Mucosa of stomach (tissue), 1 donor: ENCODE measurements around the gene MANF.
"Not testable (repeated sequence)": the region's sequence is repeated elsewhere in the genome, so short reads cannot be mapped to it uniquely, and the experiment has no call there.

Source experiments
- H3K27me3 ChIP-seq: one replicate; pipeline ENCODE4 v1.7.0; 2013; ENCODE audit warnings: mild to moderate bottlenecking, low read length; ENCODE audit not compliant: control insufficient read depth, insufficient read depth
- H3K36me3 ChIP-seq: one replicate; pipeline ENCODE4 v1.7.0; 2013; ENCODE audit warnings: low read length; ENCODE audit not compliant: control insufficient read depth, insufficient read depth
- H3K4me1 ChIP-seq: one replicate; pipeline ENCODE4 v1.7.0; 2013; ENCODE audit warnings: mild to moderate bottlenecking, low read length; ENCODE audit not compliant: control insufficient read depth, insufficient read depth
- H3K4me3 ChIP-seq: one replicate; pipeline ENCODE4 v1.7.0; 2013; ENCODE audit warnings: low read length
- H3K9ac ChIP-seq: one replicate; pipeline ENCODE4 v1.7.0; 2013; ENCODE audit warnings: mild to moderate bottlenecking, low read length, moderate library complexity
- H3K9me3 ChIP-seq: one replicate; pipeline ENCODE4 v1.7.0; 2013; ENCODE audit warnings: mild to moderate bottlenecking, low read length, moderate library complexity; ENCODE audit not compliant: control insufficient read depth
- donor health status: Pancreatic carcinoma.

MANF gene

GRCh38 chr3:51385621-51386091 lies 565 bp downstream of the MANF start:
- Histone ChIP-seq H3K27me3 (no peaks in the 10 kb centered on the region), H3K9me3 (no peaks in the 10 kb centered on the region), H3K4me3 (peak overlapping the region; percentile 68), H3K9ac (peak overlapping the region; percentile 75), H3K4me1 (peaks cover 59% of the 10 kb centered on the region), H3K36me3 (peaks cover 11% of the 10 kb centered on the region)

DNA sequence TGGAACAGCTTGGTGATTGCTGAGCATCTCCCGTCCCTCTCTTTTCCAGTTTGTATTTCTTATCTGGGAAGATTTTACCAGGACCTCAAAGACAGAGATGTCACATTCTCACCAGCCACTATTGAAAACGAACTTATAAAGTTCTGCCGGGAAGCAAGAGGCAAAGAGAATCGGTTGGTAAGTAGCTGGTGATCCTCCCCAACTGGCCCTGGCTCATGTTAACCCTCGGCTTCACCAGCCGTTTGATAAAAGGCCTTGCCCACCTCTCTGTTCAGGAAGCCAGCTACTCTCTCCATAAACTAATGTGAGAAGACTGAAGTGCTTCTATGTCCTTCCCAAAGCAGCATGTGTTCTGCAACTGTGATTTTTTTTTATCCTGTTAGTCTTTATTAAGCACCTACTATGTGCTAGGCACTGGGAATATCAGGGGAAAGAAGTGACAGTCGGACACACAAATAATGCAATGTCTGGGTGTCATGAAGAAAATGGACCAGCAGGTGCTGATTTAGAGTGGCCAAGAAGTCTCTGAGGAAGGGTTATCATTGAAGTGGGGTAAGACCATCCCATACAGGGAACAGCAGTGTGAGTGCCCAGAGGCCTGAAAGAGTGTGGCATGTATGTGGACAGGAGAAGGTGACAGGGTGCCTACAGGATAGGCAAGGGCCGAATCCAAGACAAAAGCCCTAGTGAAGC lies 1.2 kb downstream of the MANF start:
- no peaks in the 10 kb centered on the region for H3K27me3 ChIP-seq
- peaks cover 61% of the 10 kb centered on the region for H3K4me1 ChIP-seq
- peak overlapping the region; percentile 75 for H3K9ac ChIP-seq
- H3K36me3 ChIP-seq = peaks cover 11% of the 10 kb centered on the region
- H3K9me3 ChIP-seq = no peaks in the 10 kb centered on the region
- H3K4me3 ChIP-seq = peak overlapping the region; percentile 68

GRCh38 chr3:51386852-51387229 lies 1.8 kb downstream of the MANF start:
- Histone ChIP-seq H3K9ac (peak overlapping the region; percentile 75), H3K4me3 (peak overlapping the region; percentile 0), H3K9me3 (no peaks in the 10 kb centered on the region), H3K36me3 (peaks cover 11% of the 10 kb centered on the region), H3K27me3 (no peaks in the 10 kb centered on the region), H3K4me1 (peaks cover 61% of the 10 kb centered on the region)

DNA sequence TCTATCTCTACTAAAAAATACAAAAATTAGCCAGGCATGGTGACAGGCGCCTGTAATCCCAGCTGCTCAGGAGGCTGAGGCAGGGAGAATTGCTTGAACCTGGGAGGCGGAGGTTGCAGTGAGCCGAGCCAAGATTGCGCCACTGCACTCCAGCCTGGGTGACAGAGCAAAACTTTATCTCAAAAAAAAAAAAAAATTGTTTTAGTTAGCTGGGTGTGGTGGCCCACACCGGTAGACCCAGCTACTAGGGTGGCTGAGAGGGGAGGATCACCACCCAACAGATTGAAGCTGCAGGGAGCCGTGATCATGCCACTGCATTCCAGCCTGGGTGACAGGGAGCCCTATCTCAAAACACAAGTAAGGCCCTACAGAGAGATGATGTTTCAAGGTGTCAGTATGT lies 2.2 kb downstream of the MANF start:
- not testable (repeated sequence) for H3K27me3 ChIP-seq, H3K9me3 ChIP-seq
- Histone ChIP-seq H3K4me3 (peak overlapping the region; percentile 17), H3K36me3 (peaks cover 11% of the 10 kb centered on the region), H3K4me1 (peaks cover 66% of the 10 kb centered on the region), H3K9ac (peak overlapping the region; percentile 42)

DNA sequence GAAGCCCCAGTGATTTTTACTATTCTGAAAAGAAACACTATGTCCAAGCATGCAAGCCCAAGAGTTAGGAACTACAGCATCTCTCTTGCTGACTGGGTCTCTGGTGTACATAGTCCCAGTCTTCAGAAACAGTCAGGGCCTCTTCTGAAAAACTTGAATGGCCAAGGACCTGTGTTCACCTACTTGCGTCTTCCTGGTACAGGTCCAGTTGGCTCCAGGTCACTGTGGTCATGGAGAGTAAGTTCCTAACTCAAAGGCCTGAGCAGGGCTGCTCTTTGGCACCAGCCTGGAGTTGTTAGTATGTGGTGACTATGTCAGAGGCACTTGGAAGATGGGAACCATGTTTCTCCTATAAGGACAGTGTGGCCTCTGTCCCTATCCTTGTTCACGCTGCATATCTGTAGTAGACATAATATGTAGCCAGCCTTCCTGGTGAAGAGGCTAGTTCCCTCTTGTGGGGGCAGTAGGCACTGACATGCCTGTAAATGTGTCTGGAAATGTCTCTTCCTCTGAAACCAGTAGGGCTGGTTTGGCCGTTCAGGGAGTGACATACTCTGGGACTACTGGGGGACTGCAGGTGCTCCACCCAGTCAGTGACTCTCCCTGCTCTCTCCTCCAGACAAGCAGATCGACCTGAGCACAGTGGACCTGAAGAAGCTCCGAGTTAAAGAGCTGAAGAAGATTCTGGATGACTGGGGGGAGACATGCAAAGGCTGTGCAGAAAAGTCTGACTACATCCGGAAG lies 3.4 kb downstream of the MANF start:
- peak overlapping the region; percentile 41 for H3K9ac ChIP-seq
- H3K27me3 ChIP-seq = no peaks in the 10 kb centered on the region
- no peak overlapping the region for H3K4me3 ChIP-seq
- H3K9me3 ChIP-seq = no peaks in the 10 kb centered on the region
- peaks cover 16% of the 10 kb centered on the region for H3K36me3 ChIP-seq
- H3K4me1 ChIP-seq = peaks cover 75% of the 10 kb centered on the region

GRCh38 chr3:51389423-51390183 lies 4.5 kb downstream of the MANF start:
- Histone ChIP-seq H3K4me1 (peaks cover 77% of the 10 kb centered on the region), H3K4me3 (no peak overlapping the region), H3K27me3 (no peaks in the 10 kb centered on the region), H3K9ac (peak overlapping the region; percentile 23), H3K36me3 (peaks cover 22% of the 10 kb centered on the region), H3K9me3 (no peaks in the 10 kb centered on the region)

DNA sequence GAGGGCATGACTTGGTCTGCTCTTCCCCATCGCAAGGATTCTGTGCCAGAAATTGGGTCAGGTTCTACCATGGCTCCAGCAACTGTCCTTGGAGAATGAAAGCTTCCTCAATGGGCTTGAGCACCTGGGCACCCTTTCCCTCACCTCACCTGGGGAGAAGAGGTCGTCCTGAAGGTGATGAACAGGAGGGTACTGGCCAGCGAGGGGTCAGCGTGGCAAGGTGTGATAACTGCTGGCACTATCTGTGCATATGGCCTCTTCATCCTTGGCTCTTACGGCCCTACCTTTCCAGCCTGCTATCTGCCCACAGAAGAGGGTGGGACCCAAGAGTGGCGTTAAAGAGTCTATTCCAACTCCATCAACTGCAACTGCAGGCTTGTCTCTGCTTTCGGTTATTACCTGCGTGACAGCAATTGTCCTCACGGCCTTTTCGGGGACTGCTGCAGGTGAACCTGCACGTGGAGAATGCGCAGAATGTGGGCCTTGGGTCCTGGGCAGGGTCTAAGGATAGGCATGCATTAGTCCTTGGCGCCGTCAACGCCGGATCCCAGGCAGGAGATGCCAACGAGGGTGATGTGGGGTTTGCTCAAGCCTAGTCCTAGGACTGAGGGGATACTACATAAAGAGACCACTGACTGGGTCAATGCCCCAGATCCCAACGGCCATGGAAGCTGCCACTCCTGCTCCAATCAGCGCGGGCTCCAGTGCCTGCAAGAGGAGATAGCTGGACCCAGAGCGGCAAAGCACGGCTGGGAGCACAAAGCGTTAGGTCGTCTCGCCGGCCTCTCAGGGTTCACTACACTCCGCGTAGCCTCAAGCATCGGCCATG lies 5.4 kb downstream of the MANF start:
- Histone ChIP-seq H3K36me3 (peaks cover 26% of the 10 kb centered on the region), H3K4me3 (no peak overlapping the region), H3K27me3 (no peaks in the 10 kb centered on the region), H3K9me3 (no peaks in the 10 kb centered on the region), H3K9ac (peak overlapping the region; percentile 48), H3K4me1 (peaks cover 82% of the 10 kb centered on the region)

DNA sequence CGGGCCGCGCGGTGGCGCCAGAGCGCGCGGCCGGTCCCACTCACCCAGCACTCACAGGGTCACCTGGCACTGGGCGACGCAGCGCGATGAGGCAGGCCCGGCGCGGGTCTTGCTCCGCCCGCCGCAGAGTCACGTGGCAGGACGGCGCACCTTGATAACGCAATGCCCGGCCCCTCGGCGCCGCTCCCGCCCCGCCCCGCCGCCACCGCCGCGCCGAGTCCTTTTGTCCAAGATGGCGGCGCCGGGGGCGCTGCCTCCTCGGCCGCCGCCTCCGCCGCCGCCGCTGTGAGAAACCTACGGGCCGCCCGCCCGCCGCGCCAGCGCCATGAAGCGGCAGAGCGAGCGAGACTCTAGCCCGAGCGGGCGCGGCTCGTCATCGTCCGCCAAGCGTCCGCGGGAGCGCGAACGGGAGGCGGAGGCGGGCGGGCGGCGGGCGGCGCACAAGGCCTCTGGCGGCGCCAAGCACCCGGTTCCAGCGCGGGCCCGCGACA lies 6.0 kb downstream of the MANF start, which contains the start of gene RBM15B:
TSS of gene RBM15B (plus strand) at position 211 of the 491 bp plus-strand sequence. CDS start at position 326, 115 bp downstream.
- Histone ChIP-seq H3K36me3 (peaks cover 31% of the 10 kb centered on the region), H3K4me1 (peaks cover 77% of the 10 kb centered on the region), H3K9me3 (no peaks in the 10 kb centered on the region), H3K4me3 (peak within 1 kb of the TSS; percentile 25), H3K9ac (peak within 1 kb of the TSS; percentile 61), H3K27me3 (no peaks in the 10 kb centered on the region)

- Histone ChIP-seq H3K9ac (peak overlapping the region; percentile 61), H3K4me1 (peaks cover 72% of the 10 kb centered on the region), H3K36me3 (peaks cover 34% of the 10 kb centered on the region)
Observed at GRCh38 chr3:51391566-51392354, 6.7 kb downstream of the MANF start.

DNA sequence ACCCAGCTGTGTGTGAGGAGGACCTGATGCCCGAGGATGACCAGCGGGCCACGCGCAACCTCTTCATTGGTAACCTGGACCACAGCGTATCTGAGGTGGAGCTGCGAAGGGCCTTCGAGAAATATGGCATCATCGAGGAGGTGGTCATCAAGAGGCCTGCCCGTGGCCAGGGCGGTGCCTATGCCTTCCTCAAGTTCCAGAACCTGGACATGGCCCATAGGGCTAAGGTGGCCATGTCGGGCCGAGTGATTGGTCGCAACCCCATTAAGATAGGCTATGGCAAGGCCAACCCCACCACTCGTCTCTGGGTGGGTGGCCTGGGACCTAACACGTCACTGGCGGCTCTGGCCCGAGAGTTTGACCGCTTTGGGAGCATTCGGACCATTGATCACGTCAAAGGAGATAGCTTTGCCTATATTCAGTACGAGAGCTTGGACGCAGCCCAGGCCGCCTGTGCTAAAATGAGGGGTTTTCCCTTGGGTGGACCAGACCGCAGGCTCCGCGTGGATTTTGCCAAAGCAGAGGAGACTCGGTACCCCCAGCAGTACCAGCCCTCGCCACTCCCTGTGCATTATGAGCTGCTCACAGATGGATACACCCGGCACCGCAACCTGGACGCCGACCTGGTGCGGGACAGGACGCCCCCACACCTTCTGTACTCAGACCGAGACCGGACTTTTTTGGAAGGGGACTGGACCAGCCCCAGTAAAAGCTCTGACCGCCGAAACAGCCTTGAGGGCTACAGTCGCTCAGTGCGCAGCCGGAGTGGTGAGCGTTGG lies 7.5 kb downstream of the MANF start:
- Histone ChIP-seq H3K4me3 (peak overlapping the region; percentile 21), H3K27me3 (no peaks in the 10 kb centered on the region), H3K36me3 (peaks cover 34% of the 10 kb centered on the region), H3K9me3 (no peaks in the 10 kb centered on the region), H3K9ac (peak overlapping the region; percentile 61), H3K4me1 (peaks cover 66% of the 10 kb centered on the region)

More at GRCh38 chr3:51391566-51392354, 6.7 kb downstream of the MANF start:
- Histone ChIP-seq H3K27me3 (no peaks in the 10 kb centered on the region), H3K4me3 (peak overlapping the region; percentile 25), H3K9me3 (no peaks in the 10 kb centered on the region)
